ENCODE measurements around the gene ATAD2B.

DNA sequence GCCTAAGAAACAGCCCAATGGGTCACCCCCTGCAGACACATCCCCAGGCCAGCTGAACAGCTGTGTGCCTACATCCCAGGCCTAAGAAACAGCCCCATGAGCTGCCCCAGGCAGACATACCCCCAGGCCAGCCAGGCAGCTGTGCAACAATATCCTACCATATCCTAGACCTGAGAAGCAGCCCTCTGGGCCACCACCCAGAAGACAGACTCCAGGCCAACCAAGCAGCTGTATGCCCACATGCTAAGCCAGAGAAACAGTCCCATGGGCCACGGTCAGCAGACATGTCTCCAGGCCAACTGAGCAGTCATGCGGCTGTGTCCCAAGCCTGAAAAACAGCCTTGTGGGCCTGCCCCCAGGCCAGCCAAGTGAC is 205.5 kb downstream of the ATAD2B start:
- TF ChIP-seq, protein P1, sequence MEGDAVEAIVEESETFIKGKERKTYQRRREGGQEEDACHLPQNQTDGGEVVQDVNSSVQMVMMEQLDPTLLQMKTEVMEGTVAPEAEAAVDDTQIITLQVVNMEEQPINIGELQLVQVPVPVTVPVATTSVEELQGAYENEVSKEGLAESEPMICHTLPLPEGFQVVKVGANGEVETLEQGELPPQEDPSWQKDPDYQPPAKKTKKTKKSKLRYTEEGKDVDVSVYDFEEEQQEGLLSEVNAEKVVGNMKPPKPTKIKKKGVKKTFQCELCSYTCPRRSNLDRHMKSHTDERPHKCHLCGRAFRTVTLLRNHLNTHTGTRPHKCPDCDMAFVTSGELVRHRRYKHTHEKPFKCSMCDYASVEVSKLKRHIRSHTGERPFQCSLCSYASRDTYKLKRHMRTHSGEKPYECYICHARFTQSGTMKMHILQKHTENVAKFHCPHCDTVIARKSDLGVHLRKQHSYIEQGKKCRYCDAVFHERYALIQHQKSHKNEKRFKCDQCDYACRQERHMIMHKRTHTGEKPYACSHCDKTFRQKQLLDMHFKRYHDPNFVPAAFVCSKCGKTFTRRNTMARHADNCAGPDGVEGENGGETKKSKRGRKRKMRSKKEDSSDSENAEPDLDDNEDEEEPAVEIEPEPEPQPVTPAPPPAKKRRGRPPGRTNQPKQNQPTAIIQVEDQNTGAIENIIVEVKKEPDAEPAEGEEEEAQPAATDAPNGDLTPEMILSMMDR (IDR thresholded peaks at IDR 0.05): no peak
- TF ChIP-seq ZFX (IDR thresholded peaks at IDR 0.05; ENCODE audit: borderline replicate concordance): no peak
